ENCODE data around the gene TNFRSF9. TPM values are rescaled to one million over a fixed set of nuclear protein-coding genes. Genes with fewer than 3 reads are reported as not detected.
A peak's percentile ranks its signal among the peaks of the same experiment; 100 is the strongest.

The TNFRSF9 gene
- total and polyA plus RNA-seq, 2 experiments from 2014 or later: not detected

GRCh38 chr1:7962636-7963377, 22.2 kb upstream of the TNFRSF9 start:
- H3K36me3 Mint-ChIP-seq (ENCODE audit: low read depth): peaks cover 55% of the 10 kb centered on the region
- H3K9me3 Mint-ChIP-seq: no peaks in the 10 kb centered on the region; the same call in 2 of the 3 replicates
- peak overlapping the region; percentile 21; the same call in 1 of the 2 replicates for H3K27ac ChIP-seq (ENCODE audit: low read depth)

More at GRCh38 chr1:7962636-7963377, 22.2 kb upstream of the TNFRSF9 start:
- Mint-ChIP-seq H3K27me3 (ENCODE audit: insufficient read depth, low read depth, poor library complexity) (peaks cover 10% of the 10 kb centered on the region), H3K4me1 (peaks cover 6% of the 10 kb centered on the region; the same call in 1 of the 3 replicates), H3K27ac (peak overlapping the region; percentile 88; the same call in 1 of the 2 replicates), H3K4me3 (peak overlapping the region; percentile 98)
- Histone ChIP-seq H2AFZ (no peak overlapping the region), H3K79me2 (replicated peaks; ENCODE audit: insufficient read depth) (peaks cover 59% of the 10 kb centered on the region), H3K4me1 (ENCODE audit: insufficient read depth) (peaks cover 8% of the 10 kb centered on the region), H3K27me3 (ENCODE audit: insufficient read depth) (no peaks in the 10 kb centered on the region), H3K36me3 (ENCODE audit: insufficient read depth) (peaks cover 42% of the 10 kb centered on the region), H3K4me3 (peak overlapping the region; percentile 92), H4K20me1 (replicated peaks; ENCODE audit: insufficient read depth) (peaks cover 22% of the 10 kb centered on the region), H3K9me2 (ENCODE audit: insufficient read depth) (no peaks in the 10 kb centered on the region), H3F3A (replicated peaks; ENCODE audit: low read depth) (no peaks in the 10 kb centered on the region; the same call in 1 of the 2 replicates), H3K4me2 (peak overlapping the region; percentile 88)
- TF ChIP-seq NANOG (IDR thresholded peaks at IDR 0.05; ENCODE audit: borderline replicate concordance) (no peak), ETS1 (IDR thresholded peaks at IDR 0.05) (no peak), REST (IDR thresholded peaks at IDR 0.05; ENCODE audit: unreplicated experiment) (no peak), ZNF331 (CRISPR knock-in tag; IDR thresholded peaks at IDR 0.05; ENCODE audit: low read depth) (no peak), EZH2 (IDR thresholded peaks at IDR 0.05; ENCODE audit: low read depth, unreplicated experiment) (no peak), JUNB (IDR thresholded peaks at IDR 0.05; ENCODE audit: unreplicated experiment) (no peak), CTCF (conservative IDR thresholded peaks at IDR 0.05; ENCODE audit: low read depth in 2 of 2) (no peak), EZH2phosphoT487 (IDR thresholded peaks at IDR 0.05; ENCODE audit: unreplicated experiment) (no peak), CREB1 (CRISPR knock-in tag; IDR thresholded peaks at IDR 0.05; ENCODE audit: low read depth) (no peak), POLR2AphosphoS5 (IDR thresholded peaks at IDR 0.05; ENCODE audit: low read depth) (no peak)
- DNase-seq (ENCODE audit: low spot score) (no peak), ATAC-seq (no peak)

All from GM23338 (cell line).